H1 (cell line): ENCODE results near the gene MIR17HG. TPM values are rescaled to one million over a fixed set of nuclear protein-coding genes. Genes with fewer than 3 reads are reported as not detected.

Experiments
- CTCF ChIA-PET: fragments of 300-600 bp; sonication (Branson Sonifier 250); formaldehyde crosslinking; loops from one replicate; lab custom pipeline; 2021; ENCODE audit not compliant: partially characterized antibody; lab: Charles Lee
- POLR2A ChIA-PET: fragments of 300-600 bp; sonication (Branson Sonifier 250); formaldehyde crosslinking; loops from one replicate; lab custom pipeline; 2021; ENCODE audit warnings: inconsistent platforms; ENCODE audit not compliant: partially characterized antibody; lab: Charles Lee
- DNase-seq, 2 experiments: peaks; one replicate each; pipeline versions ENCODE4 v3.0.0 to v3.0.0-alpha.2; 2010 to 2022; ENCODE audit warnings: low spot score in 2 of 2, low read depth in 1 of 2, mixed read lengths in 1 of 2
- FAIRE-seq: peaks from 2 replicates; lab custom pipeline; 2011; peaks lifted over from hg19 to GRCh38; lab: Jason Lieb, UNC
- H2AFZ ChIP-seq: 2 replicates; pipeline ENCODE4 v1.8.1; 2012; ENCODE audit warnings: low read length, inconsistent platforms
- H2AK5ac ChIP-seq: 2 replicates; pipeline ENCODE4 v1.6.1; 2013; ENCODE audit warnings: low read depth, low read length
- H2BK120ac ChIP-seq: replicated peaks from 2 replicates; pipeline ENCODE3; 2013; ENCODE audit warnings: low read depth, low read length, inconsistent platforms
- H2BK12ac ChIP-seq: 2 replicates; pipeline ENCODE4 v1.6.1; 2013; ENCODE audit warnings: low read depth, low read length
- H2BK15ac ChIP-seq: 2 replicates; pipeline ENCODE4 v1.6.1; 2013; ENCODE audit warnings: low read length
- H2BK20ac ChIP-seq: 2 replicates; pipeline ENCODE4 v1.6.1; 2013; ENCODE audit warnings: low read length
- H2BK5ac ChIP-seq: 2 replicates; pipeline ENCODE4 v1.6.1; 2013; ENCODE audit warnings: low read depth, low read length
- H3K14ac ChIP-seq: 2 replicates; pipeline ENCODE4 v1.6.1; 2013; ENCODE audit warnings: inconsistent platforms; ENCODE audit not compliant: insufficient read length
- H3K18ac ChIP-seq: 2 replicates; pipeline ENCODE4 v1.6.1; 2013; ENCODE audit warnings: low read length; ENCODE audit errors: extremely low read depth
- H3K23ac ChIP-seq: 2 replicates; pipeline ENCODE4 v1.6.1; 2013; ENCODE audit warnings: inconsistent platforms; ENCODE audit not compliant: insufficient read length
- H3K23me2 ChIP-seq: 2 replicates; pipeline ENCODE4 v1.6.1; 2013; ENCODE audit warnings: low read depth, low read length
- H3K27ac ChIP-seq: 2 replicates; pipeline ENCODE4 v1.6.1; 2011; ENCODE audit warnings: low read depth, low read length, inconsistent platforms
- H3K27me3 ChIP-seq, 4 experiments: replicated peaks in 1 of 4; 1 replicate in 1 of 4; 2 replicates in 3 of 4; pipeline versions ENCODE4 v1.6.1 to v1.8.1; 2011 to 2013; ENCODE audit warnings: low read length in 3 of 4, mild to moderate bottlenecking in 3 of 4, inconsistent platforms in 2 of 4, mixed read lengths in 2 of 4, moderate library complexity in 1 of 4; ENCODE audit not compliant: control insufficient read depth in 3 of 4, insufficient read depth in 3 of 4; ENCODE audit errors: extremely low read depth in 1 of 4
- H3K36me3 ChIP-seq, 4 experiments: 2 replicates each; pipeline versions ENCODE4 v1.6.1 to v1.8.1; 2011 to 2013; ENCODE audit warnings: mild to moderate bottlenecking in 4 of 4, low read length in 3 of 4, moderate library complexity in 2 of 4, control low read depth in 1 of 4, inconsistent platforms in 1 of 4; ENCODE audit not compliant: insufficient read depth in 4 of 4, control insufficient read depth in 2 of 4
- H3K4ac ChIP-seq: replicated peaks from 2 replicates; pipeline ENCODE3; 2013; ENCODE audit warnings: low read length, low read depth, mixed read lengths, inconsistent platforms; ENCODE audit not compliant: insufficient read length
- H3K4me1 ChIP-seq, 4 experiments: replicated peaks in 1 of 4; 1 replicate in 1 of 4; 2 replicates in 3 of 4; pipeline versions ENCODE4 v1.6.1 to v1.8.1; 2011 to 2013; ENCODE audit warnings: low read length in 3 of 4, inconsistent platforms in 2 of 4, mixed read lengths in 1 of 4; ENCODE audit not compliant: insufficient read depth in 4 of 4, control insufficient read depth in 3 of 4
- H3K4me2 ChIP-seq, 2 experiments: 2 replicates each; pipeline versions ENCODE4 v1.6.1 to v1.8.1; 2011 to 2013; ENCODE audit warnings: low read depth in 2 of 2, low read length in 2 of 2, control low read depth in 1 of 2, inconsistent platforms in 1 of 2, mild to moderate bottlenecking in 1 of 2; ENCODE audit not compliant: insufficient read depth in 1 of 2
- H3K4me3 ChIP-seq, 4 experiments: fragments of 200-600, 300-600 bp in 1 of 4; sonication (generic), shearing (Covaris generic), sonication (Bioruptor Twin) in 1 of 4; 2 replicates each; pipeline versions ENCODE4 v1.5.1 to v1.8.1; 2011 to 2016; ENCODE audit warnings: low read length in 4 of 4, low read depth in 3 of 4, control low read depth in 2 of 4, inconsistent platforms in 2 of 4, mild to moderate bottlenecking in 2 of 4, mixed read lengths in 1 of 4, moderate library complexity in 1 of 4; ENCODE audit not compliant: insufficient read depth in 2 of 4; ENCODE audit errors: extremely low read depth in 1 of 4
- H3K56ac ChIP-seq: replicated peaks from 2 replicates; pipeline ENCODE3; 2013; ENCODE audit warnings: low read depth, mild to moderate bottlenecking, mixed read lengths, low read length, inconsistent platforms; ENCODE audit not compliant: insufficient read length
- H3K79me1 ChIP-seq: 2 replicates; pipeline ENCODE4 v1.6.1; 2013; ENCODE audit warnings: low read depth, low read length, control low read depth
- H3K79me2 ChIP-seq, 2 experiments: 2 replicates each; pipeline versions ENCODE4 v1.6.1 to v1.8.1; 2012 to 2013; ENCODE audit warnings: low read length in 2 of 2, mild to moderate bottlenecking in 2 of 2, inconsistent platforms in 1 of 2; ENCODE audit not compliant: insufficient read depth in 2 of 2, control insufficient read depth in 1 of 2
- H3K9ac ChIP-seq, 4 experiments: replicated peaks in 1 of 4; 1 replicate in 1 of 4; 2 replicates in 3 of 4; pipeline versions ENCODE4 v1.6.1 to v1.8.1; 2011 to 2013; ENCODE audit warnings: low read depth in 3 of 4, low read length in 3 of 4, control low read depth in 2 of 4, mild to moderate bottlenecking in 2 of 4, moderate library complexity in 2 of 4, inconsistent platforms in 1 of 4; ENCODE audit errors: extremely low read depth in 1 of 4
- H3K9me3 ChIP-seq, 2 experiments: 2 replicates each; pipeline versions ENCODE4 v1.6.1 to v1.8.1; 2012 to 2013; ENCODE audit warnings: mild to moderate bottlenecking in 2 of 2, moderate library complexity in 2 of 2, control low read depth in 1 of 2, inconsistent platforms in 1 of 2, low read depth in 1 of 2, low read length in 1 of 2, mixed read lengths in 1 of 2; ENCODE audit not compliant: insufficient read depth in 2 of 2
- H4K20me1 ChIP-seq, 2 experiments: replicated peaks in 1 of 2; 2 replicates each; pipeline versions ENCODE3 to v1.8.1; 2011 to 2013; ENCODE audit warnings: inconsistent platforms in 2 of 2, low read length in 2 of 2, mild to moderate bottlenecking in 1 of 2; ENCODE audit not compliant: insufficient read depth in 2 of 2, control insufficient read depth in 1 of 2
- H4K5ac ChIP-seq: 2 replicates; pipeline ENCODE4 v1.6.1; 2013; ENCODE audit warnings: low read length, low read depth, mixed read lengths, inconsistent platforms; ENCODE audit not compliant: insufficient read length
- H4K8ac ChIP-seq: 2 replicates; pipeline ENCODE4 v1.8.0; 2013; ENCODE audit warnings: mild to moderate bottlenecking, moderate library complexity, low read length, inconsistent platforms; ENCODE audit not compliant: insufficient read depth; ENCODE audit errors: extremely low read depth
- H4K91ac ChIP-seq: replicated peaks from 2 replicates; pipeline ENCODE3; 2013; ENCODE audit warnings: low read length, mixed read lengths, inconsistent platforms; ENCODE audit not compliant: insufficient read length
- ASH2L ChIP-seq: fragments of 200-600, 300-600 bp; sonication (generic); IDR thresholded peaks from one replicate; pipeline ENCODE4 v1.7.1; 2017; ENCODE audit warnings: low read length
- CEBPB ChIP-seq: IDR thresholded peaks from 2 replicates; pipeline ENCODE4 v1.6.1; 2012; ENCODE audit warnings: low read depth, low read length
- KDM1A ChIP-seq: fragments of 200-600, 300-600 bp; sonication (generic); IDR thresholded peaks from 2 replicates; pipeline ENCODE4 v1.7.1; 2016; ENCODE audit warnings: mild to moderate bottlenecking, low read length, borderline replicate concordance
- KDM5A ChIP-seq: fragments of 200-600 bp; IDR thresholded peaks from 2 replicates; pipeline ENCODE4 v1.7.1; 2012; ENCODE audit warnings: mild to moderate bottlenecking, low read length, inconsistent platforms, mixed read lengths
- MAX ChIP-seq: IDR thresholded peaks from 2 replicates; pipeline ENCODE4 v1.6.1; 2012; ENCODE audit warnings: inconsistent platforms
- RAD21 ChIP-seq, 2 experiments: IDR thresholded peaks in 1 of 2; conservative IDR thresholded peaks in 1 of 2; 2 replicates each; pipeline ENCODE4 v1.6.1; 2011; ENCODE audit warnings: low read depth in 2 of 2, low read length in 2 of 2, improper control_type of control experiment in 1 of 2, inconsistent platforms in 1 of 2, mild to moderate bottlenecking in 1 of 2, moderate library complexity in 1 of 2
- SIN3A ChIP-seq, 2 experiments: IDR thresholded peaks in 1 of 2; conservative IDR thresholded peaks in 1 of 2; 2 replicates each; pipeline ENCODE4 v1.6.1; 2011 to 2012; ENCODE audit warnings: low read length in 2 of 2, improper control_type of control experiment in 1 of 2, low read depth in 1 of 2, mild to moderate bottlenecking in 1 of 2
- SP1 ChIP-seq: IDR thresholded peaks from 2 replicates; pipeline ENCODE4 v1.6.1; 2011; ENCODE audit warnings: low read depth, low read length
- SP4 ChIP-seq: IDR thresholded peaks from 2 replicates; pipeline ENCODE4 v1.6.1; 2012; ENCODE audit warnings: low read length, inconsistent platforms
- SUZ12 ChIP-seq: fragments of 200-600 bp; sonication (generic); IDR thresholded peaks from 2 replicates; pipeline ENCODE4 v1.6.1; 2012; ENCODE audit warnings: mild to moderate bottlenecking, inconsistent platforms, low read length, moderate library complexity, mixed read lengths
- TCF12 ChIP-seq: IDR thresholded peaks from 2 replicates; pipeline ENCODE4 v1.6.1; 2011; ENCODE audit warnings: low read depth, mild to moderate bottlenecking, low read length
- WGBS, 2 experiments: shearing (Covaris generic) in 1 of 2; methylation state at CpG; one replicate each; pipeline versions ENCODE4 v1.1.6 to v1.1.7; 2013 to 2015; ENCODE audit warnings: low lambda C conversion rate in 2 of 2, mixed read lengths in 2 of 2, inconsistent platforms in 1 of 2, low coverage in 1 of 2, missing lambda C conversion rate in 1 of 2; ENCODE audit not compliant: insufficient replicate concordance in 2 of 2, insufficient coverage in 1 of 2, insufficient read length in 1 of 2; ENCODE audit errors: extremely low coverage in 1 of 2, missing lambda C conversion rate in 1 of 2; 5-methylcytosine and 5-hydroxymethylcytosine counted together
- polyA plus RNA-seq, 7 experiments: library from polyadenylated mRNA; depleted of rRNA in 3 of 7; stranded (reverse) in 5 of 7; unstranded in 2 of 7; fragments of >200 nt in 5 of 7; fragments of 200-250 nt in 2 of 7; gene quantifications; 1 replicate in 5 of 7; 2 replicates in 1 of 7; 4 replicates in 1 of 7; pipeline versions ENCODE4 v1.2.1 to v1.2.3, GENCODE V29; 2011 to 2013; ENCODE audit warnings: missing spikeins in 2 of 7, mixed read lengths in 2 of 7
- total RNA-seq: library from RNA; stranded (reverse); fragmentation: NEBNext Ultra II Directional; extraction: Animal tissue kit (Norgen Biotek cat#: 25700); gene quantifications from 2 replicates; pipeline ENCODE4 v1.2.1, GENCODE V29; 2021

The MIR17HG gene
- total and polyA plus RNA-seq, 2 of the 8 experiments (the other 6 are each of a cell fraction or from before 2014, with no cell fraction given), result 11.5 to 36.9 TPM

- Histone ChIP-seq H2BK12ac (no peak overlapping the region), H4K91ac (no peak overlapping the region), H3K23ac (no peak overlapping the region), H2AFZ (no peak overlapping the region), H3K36me3 (no peaks in the 10 kb centered on the region), H4K8ac (no peak overlapping the region), H3K23me2 (peaks cover 10% of the 10 kb centered on the region; the same call in 1 of the 2 replicates), H3K9me3 (0 out of 4 replicates have a peak, but pooled peaks cover 0 to 5% of the 10 kb centered on the region in 2 experiments), H3K4ac (no peak overlapping the region), H3K4me3 (no peak overlapping the region), H3K79me1 (no peaks in the 10 kb centered on the region), H3K27me3 (peaks cover 13 to 37% (median 21%) of the 10 kb centered on the region in 4 experiments), H3K27ac (no peak overlapping the region), H3K18ac (no peak overlapping the region), H3K79me2 (no peaks in the 10 kb centered on the region), H3K56ac (no peak overlapping the region), H3K14ac (no peak overlapping the region), H4K5ac (no peak overlapping the region), H2BK5ac (no peak overlapping the region), H3K4me1 (peaks cover 0 to 1% (median 0%) of the 10 kb centered on the region in 4 experiments; a peak in 3 of 7 replicates), H2AK5ac (no peak overlapping the region), H3K4me2 (no peak overlapping the region), H2BK120ac (no peak overlapping the region), H2BK15ac (no peak overlapping the region), H3K9ac (no peak overlapping the region), H4K20me1 (no peaks in the 10 kb centered on the region), H2BK20ac (no peak overlapping the region)
- CTCF ChIA-PET, result interaction anchor here (0.6 to 2.2 kb wide), 3 partner anchors 20 to 216 kb away, joined by 3 to 7 read pairs (median 3); no protein-coding TSS in a partner anchor
- POLR2A ChIA-PET, result interaction anchor here (2.7 kb wide), 1 partner anchor 43 kb away, joined by 12 read pairs; no protein-coding TSS in a partner anchor
- 82% methylated on average over 3 of the region's 3 CpGs; no CpG with 5 or more reads in 1 of the 2 experiments for WGBS, 2 experiments
- TF ChIP-seq KDM5A (no peak), ASH2L (no peak), SUZ12 (no peak), SIN3A (conservative IDR thresholded peaks at IDR 0.05 in 1 of 2, IDR thresholded peaks at IDR 0.05 in 1 of 2; ENCODE audit: low read depth in 1 of 2, low read length in 2 of 2) (no peak), SP4 (no peak), KDM1A (no peak), MAX (no peak), CEBPB (no peak), RAD21 (IDR thresholded peaks at IDR 0.05 in 1 of 2, conservative IDR thresholded peaks at IDR 0.05 in 1 of 2; ENCODE audit: low read depth in 2 of 2, low read length in 2 of 2) (no peak), TCF12 (no peak), SP1 (no peak)
- DNase-seq, result no peak
- FAIRE-seq, result no peak
These were observed 53.2 kb downstream of the MIR17HG start for GRCh38 chr13:91400671-91401070.
